K562 (cell line): ENCODE measurements around the gene TIGD4. TPM values are rescaled to one million over a fixed set of nuclear protein-coding genes. Genes with fewer than 3 reads are reported as not detected.

Experiments
- BACH1 ChIP-seq: fragments of 200-800 bp; sonication (Bioruptor generic); IDR thresholded peaks from 2 replicates; pipeline ENCODE4 v1.6.1; 2016; ENCODE audit warnings: missing genetic modification characterization, missing compliant biosample characterization
- CBX1 ChIP-seq: sonication (generic); IDR thresholded peaks from 2 replicates; pipeline ENCODE4 v1.6.1; 2016; ENCODE audit warnings: antibody characterized with exemption, low read depth, mild to moderate bottlenecking
- HNRNPK ChIP-seq: fragments of 200-400 bp; formaldehyde crosslinking; IDR thresholded peaks from one replicate; pipeline ENCODE4 v1.6.1; 2018; ENCODE audit warnings: mild to moderate bottlenecking, low read depth, low read length; ENCODE audit not compliant: poor library complexity, severe bottlenecking
- HOMEZ ChIP-seq: fragments of 250-450 bp; sonication (Bioruptor Pico); IDR thresholded peaks from 2 replicates; pipeline ENCODE4 v1.4.0; 2020; ENCODE audit warnings: mild to moderate bottlenecking, moderate library complexity
- LEF1 ChIP-seq: fragments of 450-650 bp; IDR thresholded peaks from 2 replicates; pipeline ENCODE4 v1.6.1; 2016; ENCODE audit warnings: mild to moderate bottlenecking
- MYC ChIP-seq, 2 experiments: fragments of 250-450 bp in 1 of 2; sonication (Bioruptor Pico) in 1 of 2; IDR thresholded peaks; 2 replicates each; pipeline versions ENCODE4 v1.5.1 to v1.6.1; 2012 to 2021; ENCODE audit warnings: low read depth in 2 of 2, borderline replicate concordance in 1 of 2, improper control_type of control experiment in 1 of 2, low read length in 1 of 2, mild to moderate bottlenecking in 1 of 2, moderate library complexity in 1 of 2
- NCOA6 ChIP-seq: fragments of 450-650 bp; IDR thresholded peaks from 2 replicates; pipeline ENCODE4 v1.6.1; 2017; ENCODE audit warnings: mild to moderate bottlenecking
- PTRF ChIP-seq: fragments of 450-650 bp; IDR thresholded peaks from 2 replicates; pipeline ENCODE4 v1.6.1; 2016; ENCODE audit warnings: mild to moderate bottlenecking, missing genetic modification characterization, missing compliant biosample characterization
- STAT5B ChIP-seq: fragments of 250-450 bp; sonication (Bioruptor Pico); IDR thresholded peaks from 2 replicates; pipeline ENCODE4 v1.8.0; 2021; ENCODE audit warnings: mild to moderate bottlenecking, inconsistent platforms
- THRB ChIP-seq: fragments of 450-650 bp; formaldehyde crosslinking; conservative IDR thresholded peaks from 2 replicates; pipeline ENCODE4 v1.4.0; 2022; ENCODE audit warnings: mild to moderate bottlenecking, missing genetic modification characterization
- ZC3H11A ChIP-seq: IDR thresholded peaks from 2 replicates; pipeline ENCODE4 v1.6.1; 2012; ENCODE audit warnings: low read depth, low read length, improper control_type of control experiment
- polyA plus RNA-seq, 8 experiments: library from polyadenylated mRNA; depleted of rRNA in 4 of 8; stranded (reverse) in 5 of 8; unstranded in 3 of 8; fragments of >200 nt; fragmentation: Nextera tagmentation in 2 of 8; fragmentation: Illumina TruSeq in 1 of 8; extraction: Ambion mirVana in 2 of 8; extraction: Trizol in 1 of 8; gene quantifications; 2 replicates each; pipeline versions ENCODE4 v1.2.1 to v1.2.3, GENCODE V29; 2011 to 2014; ENCODE audit warnings: inconsistent platforms in 1 of 8, missing spikeins in 1 of 8
- total RNA-seq, 7 experiments: library from RNA; depleted of rRNA in 6 of 7; stranded (reverse); fragments of >200 nt in 6 of 7; fragmentation: Illumina TruSeq in 2 of 7; extraction: Trizol in 2 of 7; gene quantifications; 2 replicates each; pipeline versions ENCODE4 v1.2.1 to v1.2.3, GENCODE V29; 2011 to 2021; ENCODE audit warnings: low replicate concordance in 1 of 7
- TF ChIP-seq, protein P1 (sequence below): fragments of 450-650 bp; IDR thresholded peaks from 2 replicates; pipeline ENCODE4 v1.6.1; 2016; ENCODE audit warnings: mild to moderate bottlenecking, moderate library complexity

Gene TIGD4
- total and polyA plus RNA-seq, 9 of the 15 experiments (the other 6 are each of a cell fraction or from before 2014, with no cell fraction given), result 0.07 to 0.28 (median 0.18) TPM

DNA sequence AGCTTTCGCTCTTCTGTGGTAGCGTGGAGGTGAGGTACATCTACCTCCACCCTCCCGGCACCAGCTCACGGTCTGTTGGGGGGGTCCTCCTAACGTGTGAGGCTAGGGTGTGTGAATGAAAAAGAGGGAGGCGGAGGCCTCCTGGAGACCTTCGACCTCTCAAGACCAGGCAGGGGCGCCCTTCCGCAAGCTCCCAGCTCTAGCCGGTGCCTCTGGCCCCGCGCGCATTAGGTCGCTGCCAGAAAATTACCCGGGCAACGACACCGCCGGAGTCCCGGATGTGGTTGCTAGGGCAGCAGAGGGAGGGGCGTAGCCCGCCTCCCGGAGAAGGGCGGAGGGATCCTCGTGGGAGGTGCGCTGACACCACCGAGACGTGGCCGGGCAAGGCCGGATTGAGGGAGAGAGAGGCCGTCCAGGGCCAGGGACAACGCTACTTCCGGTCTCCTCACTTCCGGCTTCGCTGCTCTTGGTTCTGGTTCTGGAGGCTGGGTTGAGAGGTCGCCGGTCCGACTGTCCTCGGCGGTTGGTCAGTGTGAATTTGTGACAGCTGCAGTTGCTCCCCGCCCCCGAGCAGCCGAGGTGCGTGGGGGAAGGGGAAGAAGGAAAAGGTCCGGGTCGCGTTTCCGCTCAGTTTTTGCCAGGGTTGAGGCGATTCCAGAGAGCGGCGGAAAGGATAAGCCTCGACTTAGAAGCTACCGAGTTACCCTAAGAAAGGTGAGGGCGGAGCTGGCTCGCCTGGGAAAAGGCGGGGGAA is at the start of gene TIGD4, which contains the start of gene ARFIP1 (continued):
- TF ChIP-seq, protein P1, sequence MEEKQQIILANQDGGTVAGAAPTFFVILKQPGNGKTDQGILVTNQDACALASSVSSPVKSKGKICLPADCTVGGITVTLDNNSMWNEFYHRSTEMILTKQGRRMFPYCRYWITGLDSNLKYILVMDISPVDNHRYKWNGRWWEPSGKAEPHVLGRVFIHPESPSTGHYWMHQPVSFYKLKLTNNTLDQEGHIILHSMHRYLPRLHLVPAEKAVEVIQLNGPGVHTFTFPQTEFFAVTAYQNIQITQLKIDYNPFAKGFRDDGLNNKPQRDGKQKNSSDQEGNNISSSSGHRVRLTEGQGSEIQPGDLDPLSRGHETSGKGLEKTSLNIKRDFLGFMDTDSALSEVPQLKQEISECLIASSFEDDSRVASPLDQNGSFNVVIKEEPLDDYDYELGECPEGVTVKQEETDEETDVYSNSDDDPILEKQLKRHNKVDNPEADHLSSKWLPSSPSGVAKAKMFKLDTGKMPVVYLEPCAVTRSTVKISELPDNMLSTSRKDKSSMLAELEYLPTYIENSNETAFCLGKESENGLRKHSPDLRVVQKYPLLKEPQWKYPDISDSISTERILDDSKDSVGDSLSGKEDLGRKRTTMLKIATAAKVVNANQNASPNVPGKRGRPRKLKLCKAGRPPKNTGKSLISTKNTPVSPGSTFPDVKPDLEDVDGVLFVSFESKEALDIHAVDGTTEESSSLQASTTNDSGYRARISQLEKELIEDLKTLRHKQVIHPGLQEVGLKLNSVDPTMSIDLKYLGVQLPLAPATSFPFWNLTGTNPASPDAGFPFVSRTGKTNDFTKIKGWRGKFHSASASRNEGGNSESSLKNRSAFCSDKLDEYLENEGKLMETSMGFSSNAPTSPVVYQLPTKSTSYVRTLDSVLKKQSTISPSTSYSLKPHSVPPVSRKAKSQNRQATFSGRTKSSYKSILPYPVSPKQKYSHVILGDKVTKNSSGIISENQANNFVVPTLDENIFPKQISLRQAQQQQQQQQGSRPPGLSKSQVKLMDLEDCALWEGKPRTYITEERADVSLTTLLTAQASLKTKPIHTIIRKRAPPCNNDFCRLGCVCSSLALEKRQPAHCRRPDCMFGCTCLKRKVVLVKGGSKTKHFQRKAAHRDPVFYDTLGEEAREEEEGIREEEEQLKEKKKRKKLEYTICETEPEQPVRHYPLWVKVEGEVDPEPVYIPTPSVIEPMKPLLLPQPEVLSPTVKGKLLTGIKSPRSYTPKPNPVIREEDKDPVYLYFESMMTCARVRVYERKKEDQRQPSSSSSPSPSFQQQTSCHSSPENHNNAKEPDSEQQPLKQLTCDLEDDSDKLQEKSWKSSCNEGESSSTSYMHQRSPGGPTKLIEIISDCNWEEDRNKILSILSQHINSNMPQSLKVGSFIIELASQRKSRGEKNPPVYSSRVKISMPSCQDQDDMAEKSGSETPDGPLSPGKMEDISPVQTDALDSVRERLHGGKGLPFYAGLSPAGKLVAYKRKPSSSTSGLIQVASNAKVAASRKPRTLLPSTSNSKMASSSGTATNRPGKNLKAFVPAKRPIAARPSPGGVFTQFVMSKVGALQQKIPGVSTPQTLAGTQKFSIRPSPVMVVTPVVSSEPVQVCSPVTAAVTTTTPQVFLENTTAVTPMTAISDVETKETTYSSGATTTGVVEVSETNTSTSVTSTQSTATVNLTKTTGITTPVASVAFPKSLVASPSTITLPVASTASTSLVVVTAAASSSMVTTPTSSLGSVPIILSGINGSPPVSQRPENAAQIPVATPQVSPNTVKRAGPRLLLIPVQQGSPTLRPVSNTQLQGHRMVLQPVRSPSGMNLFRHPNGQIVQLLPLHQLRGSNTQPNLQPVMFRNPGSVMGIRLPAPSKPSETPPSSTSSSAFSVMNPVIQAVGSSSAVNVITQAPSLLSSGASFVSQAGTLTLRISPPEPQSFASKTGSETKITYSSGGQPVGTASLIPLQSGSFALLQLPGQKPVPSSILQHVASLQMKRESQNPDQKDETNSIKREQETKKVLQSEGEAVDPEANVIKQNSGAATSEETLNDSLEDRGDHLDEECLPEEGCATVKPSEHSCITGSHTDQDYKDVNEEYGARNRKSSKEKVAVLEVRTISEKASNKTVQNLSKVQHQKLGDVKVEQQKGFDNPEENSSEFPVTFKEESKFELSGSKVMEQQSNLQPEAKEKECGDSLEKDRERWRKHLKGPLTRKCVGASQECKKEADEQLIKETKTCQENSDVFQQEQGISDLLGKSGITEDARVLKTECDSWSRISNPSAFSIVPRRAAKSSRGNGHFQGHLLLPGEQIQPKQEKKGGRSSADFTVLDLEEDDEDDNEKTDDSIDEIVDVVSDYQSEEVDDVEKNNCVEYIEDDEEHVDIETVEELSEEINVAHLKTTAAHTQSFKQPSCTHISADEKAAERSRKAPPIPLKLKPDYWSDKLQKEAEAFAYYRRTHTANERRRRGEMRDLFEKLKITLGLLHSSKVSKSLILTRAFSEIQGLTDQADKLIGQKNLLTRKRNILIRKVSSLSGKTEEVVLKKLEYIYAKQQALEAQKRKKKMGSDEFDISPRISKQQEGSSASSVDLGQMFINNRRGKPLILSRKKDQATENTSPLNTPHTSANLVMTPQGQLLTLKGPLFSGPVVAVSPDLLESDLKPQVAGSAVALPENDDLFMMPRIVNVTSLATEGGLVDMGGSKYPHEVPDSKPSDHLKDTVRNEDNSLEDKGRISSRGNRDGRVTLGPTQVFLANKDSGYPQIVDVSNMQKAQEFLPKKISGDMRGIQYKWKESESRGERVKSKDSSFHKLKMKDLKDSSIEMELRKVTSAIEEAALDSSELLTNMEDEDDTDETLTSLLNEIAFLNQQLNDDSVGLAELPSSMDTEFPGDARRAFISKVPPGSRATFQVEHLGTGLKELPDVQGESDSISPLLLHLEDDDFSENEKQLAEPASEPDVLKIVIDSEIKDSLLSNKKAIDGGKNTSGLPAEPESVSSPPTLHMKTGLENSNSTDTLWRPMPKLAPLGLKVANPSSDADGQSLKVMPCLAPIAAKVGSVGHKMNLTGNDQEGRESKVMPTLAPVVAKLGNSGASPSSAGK, result no peak; the same call in 1 of the 2 replicates
- no peak for TF ChIP-seq LEF1
- TF ChIP-seq STAT5B (CRISPR knock-in tag), result no peak
- no peak for TF ChIP-seq ZC3H11A
- TF ChIP-seq BACH1 (tag), result no peak
- TF ChIP-seq THRB (CRISPR knock-in tag), result no peak
- no peak for TF ChIP-seq HOMEZ
- TF ChIP-seq CBX1, result peak; percentile 78; the same call in 1 of the 2 replicates
- no peak for TF ChIP-seq HNRNPK
- TF ChIP-seq PTRF (tag), result no peak
- TF ChIP-seq MYC (IDR thresholded peaks at IDR 0.05; ENCODE audit: low read depth, low read length), result peak; percentile 82
- TF ChIP-seq MYC (CRISPR knock-in tag; IDR thresholded peaks at IDR 0.05; ENCODE audit: borderline replicate concordance, low read depth), result no peak
- no peak for TF ChIP-seq NCOA6
